IPS-15b (cell line): Measurements from ENCODE around the gene GMDS.

Experiments
- H3K27me3 ChIP-seq: one replicate; pipeline ENCODE4 v1.6.1; 2013; ENCODE audit warnings: low read length; ENCODE audit not compliant: control insufficient read depth, insufficient read depth
- H3K36me3 ChIP-seq: one replicate; pipeline ENCODE4 v1.6.1; 2013; ENCODE audit warnings: low read length; ENCODE audit not compliant: control insufficient read depth, insufficient read depth
- H3K4me1 ChIP-seq: one replicate; pipeline ENCODE4 v1.6.1; 2013; ENCODE audit warnings: mild to moderate bottlenecking, low read length; ENCODE audit not compliant: control insufficient read depth, insufficient read depth
- H3K4me3 ChIP-seq: one replicate; pipeline ENCODE4 v1.5.1; 2013; ENCODE audit warnings: low read depth, low read length
- H3K9ac ChIP-seq: one replicate; pipeline ENCODE4 v1.6.1; 2013; ENCODE audit warnings: low read depth, mild to moderate bottlenecking, low read length
- H3K9me3 ChIP-seq: one replicate; pipeline ENCODE4 v1.6.1; 2013; ENCODE audit warnings: mild to moderate bottlenecking, low read length; ENCODE audit not compliant: control insufficient read depth, insufficient read depth

The GMDS gene

DNA sequence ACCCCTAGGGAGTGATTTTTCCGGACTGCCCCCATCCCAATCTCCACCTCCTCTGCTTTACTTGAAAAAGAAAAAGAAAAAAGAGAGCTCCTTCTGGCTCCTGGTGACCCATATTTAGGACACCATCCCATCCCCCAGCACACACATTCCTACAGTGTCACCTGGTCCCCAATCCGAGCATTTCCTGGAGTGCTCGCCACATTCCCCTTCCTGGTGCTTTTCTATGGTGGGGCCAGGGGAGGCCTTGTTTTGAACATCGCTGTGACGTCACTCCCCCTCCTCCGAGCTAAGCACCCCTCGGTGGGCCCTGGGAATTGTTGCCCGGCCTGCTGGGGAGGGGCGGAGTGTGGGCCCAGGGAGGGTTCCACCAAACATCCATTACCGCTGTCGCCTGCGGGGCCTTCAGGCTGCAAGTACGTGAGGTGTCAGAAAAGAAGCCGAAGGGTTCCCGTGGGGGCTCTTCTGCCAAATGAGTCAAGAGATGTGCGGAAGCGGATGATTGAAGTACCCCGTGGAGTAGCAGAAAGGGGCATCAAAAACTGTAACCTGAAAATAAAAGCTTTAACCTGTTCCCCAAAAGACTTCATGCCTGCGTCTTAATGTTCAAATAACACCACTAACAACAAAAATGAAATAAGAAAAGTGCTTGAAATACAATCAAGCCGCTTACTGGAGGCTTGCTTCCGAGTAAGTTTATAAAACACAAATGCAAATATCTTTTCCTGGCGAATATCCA lies 638.5 kb downstream of the GMDS start:
- Histone ChIP-seq H3K9me3 (no peaks in the 10 kb centered on the region), H3K4me3 (peak overlapping the region; percentile 40), H3K9ac (no peak overlapping the region), H3K36me3 (no peaks in the 10 kb centered on the region), H3K27me3 (peaks cover 83% of the 10 kb centered on the region), H3K4me1 (peaks cover 11% of the 10 kb centered on the region)

DNA sequence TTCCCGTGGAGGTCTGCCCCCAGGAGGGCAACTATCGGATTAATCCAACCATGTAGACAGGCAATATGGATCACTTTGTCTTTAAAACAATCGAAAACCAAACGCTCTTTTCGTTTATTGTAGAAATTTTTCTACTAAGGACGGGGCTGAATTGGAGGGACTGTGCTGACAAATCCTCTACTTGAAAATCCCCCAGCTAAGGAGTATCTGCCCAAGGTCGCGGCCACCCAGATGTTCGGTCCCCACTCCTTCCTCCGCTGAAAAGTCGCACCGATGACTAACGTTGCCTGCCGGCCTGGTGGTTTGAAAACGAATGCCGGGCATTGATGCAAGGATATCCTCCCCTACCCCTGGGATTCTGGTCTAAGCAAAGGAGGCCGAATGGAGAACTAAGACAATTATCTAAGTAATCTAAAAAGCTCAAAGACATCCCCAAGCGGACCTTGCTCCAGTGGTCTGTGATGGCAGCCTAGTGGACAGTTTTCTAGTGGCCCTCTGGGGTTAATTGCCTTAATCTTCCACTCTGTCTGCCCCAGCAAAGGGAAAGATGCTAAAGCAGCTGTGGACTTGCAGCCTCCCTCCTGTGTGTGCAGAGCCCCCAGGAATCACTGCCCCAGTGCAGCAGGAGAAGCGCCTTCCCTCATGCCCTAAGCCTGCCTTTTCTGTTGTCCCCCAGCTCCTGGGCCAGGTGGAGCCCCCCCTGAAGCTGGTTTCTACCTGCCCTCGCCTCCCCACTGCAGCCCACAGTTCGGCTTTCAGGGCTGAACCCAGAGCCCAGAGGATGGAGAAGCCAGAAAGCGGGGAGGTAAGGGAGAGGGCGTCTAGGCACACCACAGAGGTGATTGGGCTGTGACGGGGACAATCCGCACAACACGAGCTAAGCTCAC lies 639.3 kb downstream of the GMDS start:
- Histone ChIP-seq H3K9ac (no peak overlapping the region), H3K9me3 (no peaks in the 10 kb centered on the region), H3K4me3 (peak overlapping the region; percentile 40), H3K4me1 (peaks cover 11% of the 10 kb centered on the region), H3K36me3 (no peaks in the 10 kb centered on the region), H3K27me3 (peaks cover 80% of the 10 kb centered on the region)

DNA sequence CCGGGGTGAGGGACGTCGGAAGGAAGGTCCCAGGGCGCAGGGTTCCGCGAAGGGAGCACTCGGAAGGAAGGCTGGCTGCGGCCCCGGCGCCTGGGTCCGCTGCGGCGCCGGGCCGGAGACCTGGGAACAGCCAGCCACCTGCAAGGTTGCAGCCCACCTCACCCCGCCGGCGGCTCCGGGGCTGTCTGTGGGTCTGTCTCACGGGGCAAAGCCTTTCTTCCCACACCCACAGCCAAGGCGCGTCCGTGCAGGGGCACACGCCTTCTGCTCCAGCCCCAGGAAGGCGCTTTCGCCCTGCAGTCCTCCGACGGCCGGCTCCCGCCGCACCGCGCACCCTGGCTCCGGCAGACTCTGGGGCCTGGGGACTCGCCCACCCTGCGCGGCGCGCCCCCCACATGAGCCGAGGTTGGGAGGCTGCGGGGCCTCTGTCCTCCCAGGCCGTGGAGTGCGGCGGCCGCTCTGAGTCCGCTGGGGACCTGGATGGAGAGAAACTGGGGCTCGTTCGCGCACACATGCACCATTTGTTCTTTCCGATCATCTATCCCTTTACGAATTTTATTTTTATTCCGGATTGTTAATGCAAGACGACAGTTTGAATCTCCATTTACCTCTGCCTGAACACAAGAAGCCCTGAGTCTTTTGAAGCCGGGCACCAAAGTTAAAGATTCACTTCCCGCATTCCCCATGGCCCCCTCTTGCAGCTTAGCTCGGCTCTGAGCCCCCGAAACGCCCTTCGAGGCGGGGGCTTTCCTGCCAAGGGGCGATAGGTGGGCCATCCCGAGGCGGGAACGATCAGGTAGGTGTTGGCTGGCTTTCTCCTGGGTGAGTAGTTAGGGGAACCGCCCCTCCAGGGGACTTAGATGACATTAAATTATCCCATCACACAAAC lies 640.2 kb downstream of the GMDS start:
- H3K36me3 ChIP-seq, result no peaks in the 10 kb centered on the region
- H3K9me3 ChIP-seq, result no peaks in the 10 kb centered on the region
- no peak overlapping the region for H3K9ac ChIP-seq
- peaks cover 77% of the 10 kb centered on the region for H3K27me3 ChIP-seq
- peaks cover 11% of the 10 kb centered on the region for H3K4me1 ChIP-seq
- H3K4me3 ChIP-seq, result peak overlapping the region; percentile 40

DNA sequence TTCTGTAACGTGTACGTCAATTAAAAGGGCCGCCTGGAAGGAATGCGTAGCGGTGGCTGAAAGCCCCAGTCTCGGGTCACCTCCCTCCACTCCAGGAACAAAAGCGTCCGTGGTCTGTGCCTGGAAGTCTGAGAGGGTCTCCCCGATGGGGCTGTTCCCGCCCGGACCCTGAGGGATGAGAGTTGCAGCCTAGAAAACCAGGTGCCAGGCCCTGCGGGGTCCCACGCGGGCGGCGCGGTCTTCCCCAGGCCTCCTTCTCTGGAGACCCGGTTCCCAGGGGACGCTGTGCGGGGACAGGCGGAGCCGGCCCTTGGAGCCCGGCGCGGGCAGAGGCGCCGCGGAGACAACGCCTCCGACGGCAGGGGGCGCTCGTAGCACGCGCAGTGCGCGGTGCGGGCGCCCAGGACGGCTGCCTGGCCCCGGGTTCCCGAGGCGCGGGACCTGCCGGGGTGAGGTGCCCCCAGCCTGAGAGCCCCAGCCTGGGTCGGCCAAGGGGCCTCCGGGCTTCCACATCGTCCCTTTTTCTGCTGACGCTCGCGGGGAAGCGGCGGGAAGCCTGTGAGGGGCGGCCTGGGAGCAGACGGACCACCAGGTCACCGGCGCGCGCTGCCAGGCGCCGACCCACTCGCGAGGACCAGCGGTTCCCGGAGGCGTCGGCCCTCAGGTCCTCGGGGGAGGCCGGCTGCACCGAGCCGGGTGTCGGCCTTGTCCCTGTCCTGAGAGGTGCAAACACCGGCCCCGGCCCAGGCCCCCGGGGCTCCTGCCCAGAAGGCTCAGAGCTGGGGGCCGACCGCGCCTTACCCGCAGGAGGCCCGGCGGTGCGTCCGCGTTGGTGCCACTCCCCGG lies 641.0 kb downstream of the GMDS start:
- Histone ChIP-seq H3K4me1 (peaks cover 11% of the 10 kb centered on the region), H3K36me3 (no peaks in the 10 kb centered on the region), H3K4me3 (peak overlapping the region; percentile 40), H3K9me3 (no peaks in the 10 kb centered on the region), H3K27me3 (peaks cover 80% of the 10 kb centered on the region), H3K9ac (no peak overlapping the region)

DNA sequence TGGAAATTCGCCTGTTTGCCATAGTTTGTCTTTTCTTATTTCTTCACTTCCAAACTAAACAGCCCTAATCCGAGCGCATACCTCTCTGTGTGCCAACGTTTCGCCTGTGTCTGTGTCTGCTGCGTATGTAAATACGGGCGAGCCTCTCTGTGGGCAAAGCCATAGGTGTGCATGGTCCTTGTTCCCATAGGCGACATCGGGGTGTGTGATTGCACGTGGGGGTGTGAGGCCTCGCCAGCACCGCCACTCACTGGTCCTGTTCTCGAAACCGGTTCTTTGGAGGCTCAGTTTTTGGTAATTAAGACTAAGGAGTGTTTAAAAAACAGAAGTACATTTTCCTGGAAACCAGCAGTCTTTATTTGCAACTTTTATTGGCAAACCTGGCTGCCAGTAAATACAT lies 641.7 kb downstream of the GMDS start:
- no peak overlapping the region for H3K4me3 ChIP-seq
- H3K4me1 ChIP-seq, result peaks cover 11% of the 10 kb centered on the region
- H3K9me3 ChIP-seq, result no peaks in the 10 kb centered on the region
- H3K27me3 ChIP-seq, result peaks cover 74% of the 10 kb centered on the region
- no peaks in the 10 kb centered on the region for H3K36me3 ChIP-seq
- no peak overlapping the region for H3K9ac ChIP-seq

DNA sequence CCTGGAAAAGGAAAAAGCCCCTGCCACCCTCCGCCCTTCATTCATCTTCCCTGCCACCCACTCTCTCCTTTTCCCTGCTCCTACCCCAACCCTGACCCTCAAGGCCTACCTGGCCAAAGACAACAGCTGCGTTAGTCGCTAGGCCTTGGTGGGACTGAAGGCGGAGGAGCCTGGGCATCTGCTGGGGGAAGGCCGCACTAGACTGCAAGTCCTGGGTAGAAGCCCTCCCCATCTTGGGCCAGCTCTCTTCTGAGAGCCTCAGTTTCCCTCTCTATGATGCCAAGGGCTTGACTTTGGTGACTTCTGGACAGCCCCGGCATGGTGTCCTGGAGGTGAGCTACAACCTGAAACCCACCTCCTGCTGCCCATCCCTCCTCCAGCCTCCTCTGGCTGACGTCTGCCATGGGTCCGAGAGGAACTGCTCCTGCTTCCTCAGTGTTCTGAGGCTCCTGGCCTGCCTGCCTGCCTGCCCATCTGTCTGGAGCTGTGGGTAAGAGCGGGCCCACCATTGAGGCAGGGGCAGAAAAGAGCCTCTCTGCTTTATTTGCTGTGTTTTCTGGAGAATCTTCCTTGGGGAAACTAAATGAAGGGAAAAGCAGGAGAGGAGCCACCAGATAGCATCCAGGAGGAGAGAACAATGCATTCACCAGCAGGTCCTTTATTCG lies 643.2 kb downstream of the GMDS start:
- Histone ChIP-seq H3K4me1 (peaks cover 12% of the 10 kb centered on the region), H3K9ac (no peak overlapping the region), H3K27me3 (peaks cover 60% of the 10 kb centered on the region), H3K36me3 (no peaks in the 10 kb centered on the region), H3K9me3 (no peaks in the 10 kb centered on the region), H3K4me3 (no peak overlapping the region)

DNA sequence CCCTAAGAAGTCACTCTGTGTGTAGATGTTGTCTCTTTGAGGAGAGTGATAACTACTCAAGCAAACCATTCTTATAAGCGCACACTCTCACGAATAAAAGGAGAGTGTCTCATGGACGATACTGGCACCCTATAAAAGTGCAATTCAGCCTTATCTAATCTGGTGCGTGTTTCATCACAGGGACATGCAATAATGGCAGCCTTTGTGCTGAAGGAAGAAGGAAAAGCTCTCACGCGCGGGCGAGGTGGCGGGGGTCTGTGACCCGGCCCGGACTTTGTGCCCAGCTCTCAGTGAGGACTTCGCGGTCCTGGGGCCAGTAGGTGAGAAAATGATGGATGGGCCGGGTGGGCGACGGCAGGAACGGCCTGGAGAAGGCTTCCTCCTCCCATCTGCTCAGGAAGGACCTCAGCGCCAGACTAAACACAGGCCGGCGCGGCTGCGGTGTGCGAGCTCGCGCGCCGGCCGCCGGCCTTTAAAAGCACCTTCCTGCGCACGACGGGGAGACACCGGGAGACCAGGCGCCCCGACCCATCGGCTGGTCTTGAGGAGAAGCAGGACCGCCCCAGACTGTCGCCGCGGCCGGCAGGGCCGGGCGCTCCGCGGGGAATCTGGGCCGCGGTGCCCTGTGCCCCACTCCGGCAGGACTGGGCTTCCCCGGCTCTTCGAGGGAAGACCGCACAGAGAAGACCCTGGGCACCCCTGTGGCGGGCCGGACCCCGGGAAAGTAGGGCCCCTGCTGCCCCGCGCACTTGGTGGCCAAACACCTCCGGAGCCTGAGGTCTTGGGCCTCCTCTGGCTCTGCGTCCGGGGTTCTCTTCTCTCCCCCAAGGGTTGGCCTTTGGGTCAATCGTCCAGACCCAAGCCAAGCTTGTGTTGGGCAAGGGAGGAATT lies 644.0 kb downstream of the GMDS start:
- Histone ChIP-seq H3K4me3 (no peak overlapping the region), H3K27me3 (peaks cover 52% of the 10 kb centered on the region), H3K4me1 (peaks cover 15% of the 10 kb centered on the region), H3K9ac (no peak overlapping the region), H3K9me3 (no peaks in the 10 kb centered on the region), H3K36me3 (no peaks in the 10 kb centered on the region)

DNA sequence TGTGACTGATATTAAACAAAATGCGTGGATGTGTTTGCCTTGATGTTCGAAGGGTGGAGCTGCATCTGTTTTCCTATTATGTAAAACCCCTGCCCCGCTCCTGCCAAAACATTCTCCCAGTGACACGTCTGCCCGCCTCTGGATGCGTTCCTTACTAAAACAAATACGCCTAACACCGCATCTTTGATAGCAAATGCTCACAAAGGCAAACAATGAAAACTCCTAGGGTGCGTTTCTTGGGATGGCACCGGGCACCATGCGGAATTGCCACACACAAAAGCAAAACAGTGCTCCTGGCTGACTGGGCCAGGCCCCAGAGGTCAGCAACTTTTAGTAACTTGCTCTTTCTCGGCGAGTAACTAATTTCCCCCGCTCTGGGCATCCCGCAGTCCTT lies 644.6 kb downstream of the GMDS start:
- Histone ChIP-seq H3K36me3 (no peaks in the 10 kb centered on the region), H3K4me3 (no peak overlapping the region), H3K4me1 (peaks cover 11% of the 10 kb centered on the region), H3K27me3 (peaks cover 46% of the 10 kb centered on the region), H3K9me3 (no peaks in the 10 kb centered on the region), H3K9ac (no peak overlapping the region)

DNA sequence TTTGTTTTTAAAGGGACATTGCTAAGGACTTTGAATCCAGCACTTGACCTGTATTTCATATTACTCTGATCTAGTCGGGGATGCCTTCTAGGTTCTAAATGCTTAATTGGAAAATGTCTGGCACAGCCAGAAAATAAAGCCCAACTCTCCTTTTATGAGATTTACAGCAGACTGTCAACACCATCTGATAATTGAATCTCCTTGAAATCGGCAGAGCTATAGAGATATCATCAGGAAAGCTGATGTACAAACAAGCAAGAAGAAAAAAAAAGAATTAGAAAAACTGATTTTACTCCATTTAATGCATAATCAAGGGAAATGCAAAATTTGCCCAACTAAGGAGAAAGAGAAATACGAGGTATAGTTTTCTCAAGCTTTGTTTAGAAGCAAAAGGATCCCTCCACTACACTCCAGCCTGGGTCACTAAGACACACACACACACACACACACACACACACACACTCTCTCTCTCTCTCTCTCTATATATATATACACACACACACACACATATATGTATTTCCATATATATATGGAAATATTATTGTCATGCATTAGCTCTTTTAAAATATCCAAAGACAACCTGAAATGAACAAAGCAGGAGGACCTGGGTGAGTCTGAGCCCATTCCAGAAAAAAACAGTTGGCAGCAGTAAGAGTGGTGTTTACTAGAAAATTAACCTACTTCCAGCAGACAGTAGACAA lies 645.2 kb downstream of the GMDS start:
- Histone ChIP-seq H3K9me3 (no peaks in the 10 kb centered on the region), H3K4me1 (peaks cover 11% of the 10 kb centered on the region), H3K9ac (no peak overlapping the region), H3K36me3 (no peaks in the 10 kb centered on the region), H3K27me3 (peaks cover 40% of the 10 kb centered on the region), H3K4me3 (no peak overlapping the region)
